Ishikawa (cell line): Measurements from ENCODE around the gene PRPF19.

Source experiments
- CEBPB ChIP-seq: IDR thresholded peaks from 2 replicates; pipeline ENCODE4 v1.6.1; 2012
- CREB1 ChIP-seq: IDR thresholded peaks from 2 replicates; pipeline ENCODE4 v1.6.1; 2012; ENCODE audit warnings: low read depth
- EGR1 ChIP-seq: IDR thresholded peaks from 2 replicates; pipeline ENCODE4 v1.6.1; 2012
- EP300 ChIP-seq: IDR thresholded peaks from 2 replicates; pipeline ENCODE4 v1.6.1; 2012; ENCODE audit warnings: borderline replicate concordance
- FOXM1 ChIP-seq: IDR thresholded peaks from 2 replicates; pipeline ENCODE4 v1.6.1; 2012; ENCODE audit warnings: low read depth, borderline replicate concordance
- MAX ChIP-seq: IDR thresholded peaks from 2 replicates; pipeline ENCODE4 v1.6.1; 2012
- NFIC ChIP-seq: IDR thresholded peaks from 2 replicates; pipeline ENCODE4 v1.6.1; 2012
- RAD21 ChIP-seq: IDR thresholded peaks from 2 replicates; pipeline ENCODE4 v1.6.1; 2012; ENCODE audit warnings: low read depth
- REST ChIP-seq: IDR thresholded peaks from 2 replicates; pipeline ENCODE4 v1.6.1; 2012; ENCODE audit warnings: low read depth, mild to moderate bottlenecking
- TAF1 ChIP-seq: IDR thresholded peaks from 2 replicates; pipeline ENCODE4 v1.6.1; 2012; ENCODE audit warnings: low read depth, mild to moderate bottlenecking
- TCF12 ChIP-seq: IDR thresholded peaks from 2 replicates; pipeline ENCODE4 v1.6.1; 2012; ENCODE audit warnings: low read depth
- TEAD4 ChIP-seq: IDR thresholded peaks from 2 replicates; pipeline ENCODE4 v1.6.1; 2012
- USF1 ChIP-seq: IDR thresholded peaks from 2 replicates; pipeline ENCODE4 v1.6.1; 2012
- YY1 ChIP-seq: IDR thresholded peaks from 2 replicates; pipeline ENCODE4 v1.6.1; 2012; ENCODE audit warnings: low read depth
- ZBTB7A ChIP-seq: IDR thresholded peaks from 2 replicates; pipeline ENCODE4 v1.6.1; 2012; ENCODE audit warnings: low read depth

The PRPF19 gene

GRCh38 chr11:60873533-60873932, 32.9 kb downstream of the PRPF19 start:
- TF ChIP-seq YY1 (no peak), EGR1 (no peak), RAD21 (no peak), TEAD4 (no peak), TAF1 (no peak), CEBPB (no peak), ZBTB7A (no peak), EP300 (no peak), NFIC (no peak), USF1 (no peak), TCF12 (no peak), REST (no peak), CREB1 (no peak), MAX (no peak), FOXM1 (no peak)

GRCh38 chr11:60872961-60873524, 33.3 kb downstream of the PRPF19 start:
- TF ChIP-seq YY1 (no peak), REST (no peak), CREB1 (no peak), TAF1 (no peak), MAX (no peak), NFIC (no peak), TCF12 (no peak), USF1 (no peak), EGR1 (no peak)

- TF ChIP-seq CREB1 (no peak), USF1 (no peak), FOXM1 (no peak), TCF12 (no peak), MAX (no peak), TAF1 (no peak), CEBPB (no peak), EP300 (no peak), RAD21 (no peak), NFIC (no peak), YY1 (no peak), ZBTB7A (no peak), EGR1 (no peak), TEAD4 (no peak), REST (no peak)
These were observed 34.0 kb downstream of the PRPF19 start for GRCh38 chr11:60872124-60872960.
